Erythroblast (primary cell): ENCODE data around the gene LRMDA.

Experiments used
- DNase-seq, 2 experiments: peaks; one replicate each; lab custom pipeline; 2025; lab: John Stamatoyannopoulos, UW
- GATA1 ChIP-seq: IDR thresholded peaks from 2 replicates; pipeline ENCODE4 v1.6.1; 2011; ENCODE audit warnings: low read depth, mild to moderate bottlenecking, control low read depth, low read length, moderate library complexity
- POLR2A ChIP-seq: IDR thresholded peaks from 2 replicates; pipeline ENCODE4 v1.6.1; 2011; ENCODE audit warnings: mild to moderate bottlenecking, low read length

The LRMDA gene

GRCh38 chr10:75720157-75720556, 288.7 kb downstream of the LRMDA start:
- TF ChIP-seq POLR2A (no peak), GATA1 (no peak)
- no peak for DNase-seq

DNA sequence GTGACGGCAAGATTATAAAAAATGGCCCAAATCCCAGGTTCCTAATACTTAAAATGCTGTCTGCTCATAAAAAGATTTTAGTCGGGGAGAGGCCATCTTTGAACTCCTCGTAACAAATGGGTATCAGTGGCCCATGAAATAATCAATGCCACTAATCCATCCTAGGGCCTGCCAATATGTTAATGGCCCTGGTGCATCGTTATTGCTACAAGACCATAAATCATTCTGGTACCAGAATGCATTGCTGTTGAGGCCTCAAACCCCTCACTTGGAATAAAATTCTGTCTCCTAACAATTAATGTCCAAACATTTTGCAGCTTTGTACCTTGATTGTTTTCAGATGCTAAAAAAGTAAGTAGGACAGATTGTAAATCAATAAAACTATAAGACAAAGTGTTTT, 290.6 kb downstream of the LRMDA start:
- no peak for TF ChIP-seq POLR2A
- no peak for DNase-seq

GRCh38 chr10:75722609-75723008, 291.2 kb downstream of the LRMDA start:
- DNase-seq = no peak
- TF ChIP-seq GATA1 = no peak
- no peak for TF ChIP-seq POLR2A

- no peak for DNase-seq
- no peak for TF ChIP-seq POLR2A
- no peak for TF ChIP-seq GATA1
These were observed 292.0 kb downstream of the LRMDA start for GRCh38 chr10:75723319-75723980.

GRCh38 chr10:75724047-75724446, 292.6 kb downstream of the LRMDA start:
- TF ChIP-seq GATA1 (no peak), POLR2A (no peak)
- DNase-seq = no peak

DNA sequence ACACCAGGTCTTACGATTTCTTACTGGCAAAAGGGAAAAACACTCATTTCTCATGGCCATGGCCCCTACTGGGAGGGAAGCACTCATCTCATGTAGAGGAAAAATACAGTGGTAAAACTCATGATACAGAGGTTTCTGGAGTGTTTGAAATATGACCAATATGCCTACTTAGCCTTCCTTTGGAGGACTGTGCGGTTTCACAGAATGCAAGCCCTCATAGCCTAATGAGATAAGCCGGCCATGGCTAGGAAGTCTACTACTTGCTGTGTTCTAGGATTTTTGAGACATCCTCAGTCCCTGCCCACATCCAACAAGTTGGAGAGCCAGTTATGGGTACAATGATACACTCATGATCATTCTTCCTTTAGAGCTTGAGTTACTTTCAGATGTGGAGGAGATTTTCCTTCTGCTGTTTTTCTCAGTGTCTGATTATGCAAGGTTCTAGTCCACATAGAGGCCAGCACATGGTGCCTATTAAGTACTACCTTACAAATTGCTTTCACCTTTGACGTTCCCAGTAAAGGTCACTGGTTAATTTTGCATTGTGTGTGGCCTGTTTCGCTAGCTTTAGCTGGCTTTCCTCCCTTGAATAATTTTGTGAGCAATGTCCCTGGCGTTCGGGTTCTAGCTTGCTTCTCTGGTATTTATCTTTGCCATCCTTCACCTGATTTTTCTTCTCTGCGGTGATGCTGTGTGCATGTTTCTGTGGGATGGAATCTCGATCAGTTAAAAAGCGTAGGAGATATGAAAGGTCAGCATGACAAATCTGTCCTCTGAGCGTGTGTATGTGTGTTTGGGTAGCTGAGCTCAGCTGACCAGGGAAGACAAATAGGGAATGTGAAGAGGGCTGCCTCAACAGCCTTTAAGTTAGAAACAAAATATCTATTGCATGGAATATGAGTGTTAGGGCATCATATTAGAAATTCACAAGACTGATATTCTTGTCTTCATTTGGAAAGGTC, 295.4 kb downstream of the LRMDA start:
- TF ChIP-seq GATA1 (no peak), POLR2A (no peak)
- no peak for DNase-seq

GRCh38 chr10:75730847-75731246, 299.4 kb downstream of the LRMDA start:
- TF ChIP-seq GATA1 (no peak), POLR2A (no peak)
- DNase-seq = no peak

DNA sequence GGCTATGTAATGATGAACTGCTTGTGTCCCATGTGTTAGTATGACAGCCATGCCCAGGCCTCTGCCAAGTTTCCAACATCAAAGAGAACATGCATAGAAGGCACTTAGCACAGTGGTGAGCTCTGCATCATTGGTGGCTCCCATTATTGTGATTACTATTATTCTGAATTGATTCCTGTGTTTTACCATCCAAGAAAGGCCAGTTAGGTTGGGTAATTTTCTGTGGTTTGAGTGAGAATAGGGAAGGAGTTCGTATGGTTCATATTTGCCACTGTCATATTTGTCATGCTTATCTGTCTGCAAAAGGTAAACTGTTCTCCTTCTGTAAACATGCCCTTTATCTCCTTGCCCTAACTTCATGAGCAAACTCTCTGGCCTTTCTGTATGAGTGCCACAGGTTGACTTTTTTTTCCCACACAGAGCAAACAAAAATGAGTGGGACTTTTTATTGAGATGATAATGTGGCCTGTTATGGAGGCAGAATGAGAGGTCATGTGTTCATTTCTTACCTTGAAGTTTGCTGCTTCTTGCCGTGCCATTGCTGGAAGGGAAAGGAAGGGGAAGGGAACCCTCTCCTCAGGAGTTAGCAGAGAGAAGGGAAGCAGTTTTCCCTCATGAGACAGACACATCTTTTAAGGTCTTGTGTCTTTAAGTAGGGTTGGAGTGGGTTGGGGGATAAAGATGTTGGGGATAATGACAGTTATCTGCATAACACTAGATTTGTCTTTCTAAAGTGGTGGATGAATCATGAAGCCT, 301.9 kb downstream of the LRMDA start:
- DNase-seq = no peak

DNA sequence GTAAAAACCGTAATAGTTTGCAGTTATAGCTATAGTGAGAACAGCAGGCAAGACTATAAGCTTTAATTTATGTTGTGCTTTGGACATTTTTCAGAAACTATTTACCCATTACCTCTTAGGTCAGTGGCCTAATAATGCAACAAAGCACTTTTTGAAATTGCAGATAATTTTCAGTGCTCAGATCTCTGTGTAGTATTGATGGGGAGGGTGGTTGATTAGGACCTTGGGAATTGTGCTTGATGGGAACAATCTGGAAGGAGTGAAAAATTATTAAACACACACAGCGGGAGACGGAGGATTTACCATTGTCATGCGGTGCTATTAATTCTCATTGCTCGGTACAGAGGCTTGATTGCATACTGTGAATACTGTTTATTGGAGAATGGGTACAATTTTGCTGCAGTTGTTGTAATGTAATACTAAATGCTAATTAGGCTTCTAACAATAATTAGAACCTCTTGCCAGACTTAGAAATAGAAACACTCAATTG, 304.8 kb downstream of the LRMDA start:
- no peak for DNase-seq
- TF ChIP-seq POLR2A (no peak), GATA1 (no peak)

More for the DNA sequence above, 301.9 kb downstream of the LRMDA start:
- TF ChIP-seq POLR2A (no peak), GATA1 (no peak)

DNA sequence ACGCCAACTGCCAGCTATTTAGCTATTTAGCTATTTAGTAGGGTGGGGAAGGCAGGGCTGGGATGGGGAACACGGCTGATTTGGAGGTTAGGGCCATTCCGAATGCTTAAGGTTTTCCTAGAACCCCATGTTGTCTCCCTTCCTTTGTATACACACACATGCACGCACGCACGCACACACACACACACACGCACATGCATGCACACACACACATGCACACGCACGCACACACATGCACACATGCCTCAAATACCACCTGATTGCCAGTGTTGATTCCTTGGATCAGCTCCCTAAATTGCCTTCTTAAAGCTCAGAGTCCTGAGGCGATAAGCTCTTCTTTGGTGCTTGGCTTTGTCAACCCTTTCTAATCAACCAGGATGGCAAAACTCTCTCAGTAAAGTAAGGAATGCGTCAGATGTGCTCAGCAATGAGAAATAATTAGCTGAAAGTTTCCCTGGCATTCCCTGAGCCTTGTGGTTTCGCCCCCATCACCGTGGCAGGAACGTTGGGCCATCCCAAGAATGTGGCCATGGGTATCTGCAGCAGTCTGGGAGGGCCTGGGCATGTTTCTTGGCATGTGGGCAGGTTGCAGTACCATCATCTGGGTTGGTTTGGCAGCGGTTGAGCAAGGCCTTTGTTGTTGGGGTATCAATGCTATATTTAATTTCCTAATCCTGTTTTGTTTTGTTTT, 305.6 kb downstream of the LRMDA start:
- TF ChIP-seq POLR2A (no peak), GATA1 (no peak)
- no peak for DNase-seq

DNA sequence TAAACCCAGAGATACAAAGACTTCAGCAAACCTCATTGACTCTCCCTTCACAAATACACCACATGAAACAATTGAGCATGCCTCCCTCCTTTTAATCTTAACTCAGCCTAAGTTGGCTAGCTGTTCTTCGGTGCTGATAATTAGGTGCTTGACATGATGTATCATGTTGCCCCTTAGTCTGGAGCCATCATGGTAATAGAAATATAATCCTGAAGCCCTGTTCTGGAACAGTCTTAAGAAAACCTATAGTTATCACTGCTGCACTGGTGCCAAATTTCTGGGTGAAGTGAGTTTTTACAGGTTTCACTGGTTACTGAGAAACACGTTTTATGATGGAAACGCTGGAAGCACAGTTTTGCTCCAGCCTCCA, 306.1 kb downstream of the LRMDA start:
- no peak for DNase-seq
- TF ChIP-seq POLR2A = no peak
- no peak for TF ChIP-seq GATA1

GRCh38 chr10:75738924-75739323, 307.5 kb downstream of the LRMDA start:
- TF ChIP-seq POLR2A (no peak), GATA1 (no peak)
- no peak for DNase-seq

DNA sequence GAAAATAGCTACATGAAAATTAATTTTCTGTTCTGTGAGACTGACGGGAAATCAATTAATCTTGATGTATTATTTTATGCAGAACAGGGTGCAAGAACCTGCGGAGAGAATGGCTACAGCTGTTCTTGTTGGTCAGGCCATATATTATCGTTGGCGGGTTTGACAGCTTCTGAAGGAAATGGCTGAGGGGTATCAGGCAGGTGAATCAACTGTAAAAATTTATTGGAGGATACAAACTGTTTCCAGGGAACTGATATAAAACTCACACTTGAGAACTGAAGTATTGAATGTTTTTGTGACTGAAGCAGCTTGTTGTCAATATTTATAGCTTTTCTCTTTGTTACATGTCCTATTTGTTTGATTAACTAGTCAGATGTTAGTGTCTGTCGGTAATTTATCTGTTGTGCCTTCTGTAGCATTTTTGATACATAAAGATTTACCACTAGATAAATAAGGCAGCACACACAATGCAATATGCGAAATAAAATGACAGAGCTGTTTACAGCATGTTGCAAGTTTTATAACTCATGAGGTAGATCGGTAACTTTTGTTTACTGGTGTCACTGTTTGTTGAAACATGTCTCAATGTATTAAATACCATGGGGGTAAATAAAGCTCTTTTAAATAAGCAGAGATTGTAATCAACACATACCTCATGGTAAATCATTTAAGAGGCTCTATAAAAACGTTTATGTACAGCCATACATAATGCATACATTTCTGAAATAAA, 308.2 kb downstream of the LRMDA start:
- TF ChIP-seq GATA1 (no peak), POLR2A (no peak)
- no peak for DNase-seq
